Cerebellar cortex (tissue), 1 donor: ENCODE results near the gene GUCD1.
"Not testable (repeated sequence)": the region's sequence is repeated elsewhere in the genome, so short reads cannot be mapped to it uniquely, and the experiment has no call there.

Experiments
- DNase-seq: peaks from one replicate; pipeline ENCODE4 v3.0.0-alpha.2; 2015; ENCODE audit warnings: low spot score

Gene GUCD1

GRCh38 chr22:24565077-24565476, 10.1 kb upstream of the GUCD1 start:
- no peak for DNase-seq

GRCh38 chr22:24564376-24565058, 9.6 kb upstream of the GUCD1 start:
- DNase-seq = no peak

GRCh38 chr22:24563246-24563645, 8.3 kb upstream of the GUCD1 start:
- DNase-seq = no peak

- no peak for DNase-seq
Measured at GRCh38 chr22:24559471-24559870, 4.5 kb upstream of the GUCD1 start.

- peak; percentile 99 for DNase-seq
Measured at GRCh38 chr22:24555165-24556039, 464 bp upstream of the GUCD1 start, which contains the start of gene SNRPD3. Gene SNRPD3, plus strand, starts transcription at chr22:24555999. Its CDS starts 1,676 bp downstream, at chr22:24557675.

GRCh38 chr22:24553597-24554312, 1.2 kb downstream of the GUCD1 start:
- DNase-seq = peak; percentile 19

GRCh38 chr22:24552503-24553286, 2.2 kb downstream of the GUCD1 start:
- DNase-seq = not testable (repeated sequence)

GRCh38 chr22:24550902-24551435, 4.0 kb downstream of the GUCD1 start:
- no peak for DNase-seq

GRCh38 chr22:24550028-24550901, 4.7 kb downstream of the GUCD1 start:
- DNase-seq = no peak

GRCh38 chr22:24548812-24549211, 6.1 kb downstream of the GUCD1 start:
- DNase-seq = no peak

- no peak for DNase-seq
Measured at GRCh38 chr22:24543679-24544243, 11.2 kb downstream of the GUCD1 start.

- DNase-seq = no peak
Measured at GRCh38 chr22:24543185-24543601, 11.7 kb downstream of the GUCD1 start.

GRCh38 chr22:24542641-24543040, 12.3 kb downstream of the GUCD1 start:
- no peak for DNase-seq

GRCh38 chr22:24541681-24542515, 13.0 kb downstream of the GUCD1 start:
- no peak for DNase-seq

- DNase-seq = peak; percentile 26
Measured at GRCh38 chr22:24540470-24540869, 14.5 kb downstream of the GUCD1 start.

- DNase-seq = no peak
Measured at GRCh38 chr22:24536089-24536488, 18.8 kb downstream of the GUCD1 start.

GRCh38 chr22:24535348-24535747, 19.6 kb downstream of the GUCD1 start:
- DNase-seq = no peak

GRCh38 chr22:24532075-24532474, 22.9 kb downstream of the GUCD1 start:
- DNase-seq = no peak

GRCh38 chr22:24530968-24531367, 24.0 kb downstream of the GUCD1 start:
- DNase-seq = not testable (repeated sequence)
